Measurements from ENCODE around the gene CLEC5A.
"Not testable (repeated sequence)": the region's sequence is repeated elsewhere in the genome, so short reads cannot be mapped to it uniquely, and the experiment has no call there.

The CLEC5A gene

DNA sequence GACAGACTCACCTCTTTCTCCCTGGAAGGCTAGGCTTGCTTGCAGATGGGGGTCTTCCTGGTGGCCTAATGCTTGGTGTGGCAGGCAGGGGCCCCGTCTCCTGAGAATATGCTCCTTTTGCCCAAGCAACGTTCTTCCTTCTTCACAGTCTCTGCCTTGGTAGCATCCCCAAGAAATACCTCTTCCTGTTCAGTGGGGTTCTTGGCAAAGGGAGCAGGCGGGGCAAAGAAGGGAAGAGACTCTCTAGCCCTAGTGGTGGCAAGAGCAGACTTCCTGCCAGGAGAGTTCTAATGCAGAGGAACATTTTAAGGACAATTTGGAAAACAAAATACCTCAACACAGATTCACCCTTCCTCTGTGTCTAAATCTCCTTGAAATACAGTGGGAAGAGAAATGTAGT is at the start of gene CLEC5A:
Gene CLEC5A (minus strand): TSS at position 179 of the 400 bp plus-strand sequence. CDS start 682 bp downstream, outside the sequence.
- DNase-seq (ENCODE audit: low read depth) = no peak

DNA sequence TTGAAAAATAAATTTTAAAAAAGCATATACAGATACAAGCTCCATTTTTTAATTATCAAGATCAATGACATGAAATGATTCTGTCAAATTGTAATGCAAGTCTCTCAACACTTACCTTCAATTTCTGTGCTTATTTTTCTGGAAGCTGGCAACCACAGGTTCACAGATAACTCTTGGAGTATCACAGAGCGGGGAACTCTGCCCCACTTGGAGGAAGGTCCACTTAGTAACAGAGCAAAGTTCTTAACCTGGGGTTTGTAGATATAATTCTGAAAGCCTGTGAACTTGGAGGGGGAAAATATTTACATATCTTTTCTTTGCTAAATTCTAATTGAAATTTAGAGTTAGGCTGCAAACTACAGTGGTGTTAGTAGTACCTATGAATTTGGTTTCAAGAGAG is 46.6 kb upstream of the CLEC5A start:
- DNase-seq (ENCODE audit: low read depth) = no peak

DNA sequence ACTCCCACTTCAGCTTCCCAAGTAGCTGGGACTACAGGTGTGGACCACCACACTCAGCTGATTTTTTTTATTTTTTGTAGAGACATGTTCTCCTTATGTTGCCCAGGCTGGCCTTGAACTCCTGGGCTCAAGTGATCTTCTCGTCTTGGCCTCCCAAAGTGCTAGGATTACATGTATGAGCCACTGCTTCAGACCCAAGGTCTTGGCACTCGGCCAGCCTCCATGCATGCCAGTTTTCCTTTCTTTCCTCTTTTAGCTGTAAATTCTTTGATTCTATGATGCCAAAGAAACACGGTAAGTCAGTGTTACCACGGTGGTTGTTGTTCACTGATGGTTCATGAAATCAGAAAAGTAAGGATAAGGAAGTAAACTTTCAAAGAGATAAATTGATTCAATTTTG is 45.9 kb upstream of the CLEC5A start:
- no peak for DNase-seq (ENCODE audit: low read depth)

DNA sequence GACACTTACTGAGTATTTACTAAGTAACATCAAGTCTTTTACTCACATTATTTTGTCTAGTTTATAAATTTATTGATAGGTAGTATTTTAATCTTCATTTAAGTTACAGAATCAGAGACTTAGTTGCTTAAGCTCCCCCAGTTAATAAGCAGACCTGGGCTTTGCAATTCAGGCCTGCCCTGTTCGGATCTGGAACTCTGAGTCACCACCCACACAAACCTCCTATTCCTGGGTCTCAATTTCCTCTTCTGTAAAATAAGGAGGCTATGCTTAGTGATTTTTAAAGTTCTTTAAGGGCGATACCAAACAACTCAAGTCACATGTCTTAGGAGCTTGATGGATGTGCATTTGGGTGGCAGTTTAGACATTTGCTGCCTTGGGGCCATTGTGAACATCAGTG is 45.4 kb upstream of the CLEC5A start:
- no peak for DNase-seq (ENCODE audit: low read depth)

DNA sequence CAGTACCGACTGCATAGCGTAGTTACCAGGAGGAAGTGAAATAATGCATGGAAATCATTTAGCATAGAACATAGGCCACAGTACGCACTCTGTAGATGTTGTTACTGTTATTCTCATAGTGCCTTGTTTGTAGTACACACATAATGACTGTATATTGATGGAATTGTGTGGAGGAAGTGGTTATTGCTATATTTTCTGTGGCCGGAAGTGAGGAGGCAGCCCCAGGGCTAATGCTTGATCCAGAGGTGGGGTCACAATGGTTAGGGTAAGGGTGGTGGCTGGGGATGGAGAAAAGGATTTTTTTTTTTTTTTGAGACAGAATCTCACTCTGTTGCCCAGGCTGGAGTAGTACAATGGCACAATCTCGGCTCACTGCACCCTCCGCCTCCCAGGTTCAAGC is 44.4 kb upstream of the CLEC5A start:
- no peak for DNase-seq (ENCODE audit: low read depth)

DNA sequence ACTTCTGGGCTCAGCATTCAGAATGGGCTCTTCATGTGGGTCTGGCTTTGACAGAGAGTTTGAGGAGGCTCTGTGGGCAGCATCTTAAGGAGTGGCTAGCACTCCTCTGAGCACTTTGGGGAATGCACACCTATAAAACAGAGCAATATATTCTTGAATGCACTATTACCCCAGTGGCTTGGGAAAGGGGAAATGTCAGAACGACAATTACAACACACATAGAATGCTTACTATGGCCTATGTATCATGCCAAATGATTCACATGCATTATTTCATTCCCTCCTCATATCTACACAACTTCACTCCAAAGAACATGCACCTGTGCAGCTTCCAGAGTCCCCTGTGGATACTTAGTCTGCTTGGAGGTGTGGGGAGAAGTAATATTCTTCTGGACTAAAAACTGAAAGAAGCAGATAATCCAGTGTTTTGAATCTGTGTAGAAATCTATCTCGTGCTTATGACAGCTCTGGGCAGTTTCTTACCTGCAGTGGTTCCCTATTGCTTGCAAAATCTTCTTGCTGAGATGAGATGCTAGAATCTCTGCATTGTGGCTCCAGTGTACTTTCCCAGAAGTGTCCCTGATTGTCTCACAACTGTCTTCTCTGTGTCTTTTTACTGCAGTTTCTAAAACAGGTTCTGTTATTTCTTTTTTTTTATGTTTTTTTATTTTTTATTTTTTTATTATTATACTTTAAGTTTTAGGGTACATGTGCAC is 43.4 kb upstream of the CLEC5A start:
- no peak for DNase-seq (ENCODE audit: low read depth)

DNA sequence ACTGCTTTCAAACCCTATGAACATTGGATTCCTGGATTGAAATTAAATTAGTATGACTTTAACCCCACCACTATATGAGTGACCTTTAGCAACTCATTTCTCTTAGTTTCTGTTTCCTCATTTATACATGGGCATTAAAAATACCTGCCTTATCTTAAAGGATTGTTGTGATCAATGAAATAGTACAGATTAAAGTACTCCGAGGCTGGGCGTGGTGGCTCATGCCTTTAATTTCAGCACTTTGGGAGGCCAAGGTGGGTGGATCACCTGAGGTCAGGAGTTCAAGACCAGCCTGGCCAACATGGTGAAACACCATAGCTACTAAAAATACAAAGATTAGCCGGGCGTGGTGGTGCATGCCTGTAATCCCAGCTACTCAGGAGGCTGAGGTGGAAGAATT is 41.0 kb upstream of the CLEC5A start:
- DNase-seq (ENCODE audit: low read depth) = not testable (repeated sequence)

DNA sequence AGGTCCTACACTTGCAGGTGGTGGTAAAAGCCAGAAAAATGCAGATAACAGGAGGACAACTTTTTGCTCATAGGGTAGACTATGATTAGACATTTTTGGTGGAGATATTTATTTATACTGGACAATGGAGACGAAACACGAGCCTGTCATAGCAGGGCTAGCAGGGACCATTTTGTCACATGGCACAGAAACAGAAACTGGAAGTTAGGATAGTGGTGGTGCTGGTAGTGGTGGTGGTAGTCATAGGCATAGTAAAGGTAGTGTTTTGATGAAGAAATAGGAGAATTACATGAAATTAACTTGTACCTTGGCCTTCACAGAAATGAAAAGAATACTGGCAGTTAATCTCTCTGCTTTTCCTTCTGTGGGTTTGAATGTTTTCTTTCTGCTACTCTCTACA is 40.1 kb upstream of the CLEC5A start:
- DNase-seq (ENCODE audit: low read depth) = no peak

DNA sequence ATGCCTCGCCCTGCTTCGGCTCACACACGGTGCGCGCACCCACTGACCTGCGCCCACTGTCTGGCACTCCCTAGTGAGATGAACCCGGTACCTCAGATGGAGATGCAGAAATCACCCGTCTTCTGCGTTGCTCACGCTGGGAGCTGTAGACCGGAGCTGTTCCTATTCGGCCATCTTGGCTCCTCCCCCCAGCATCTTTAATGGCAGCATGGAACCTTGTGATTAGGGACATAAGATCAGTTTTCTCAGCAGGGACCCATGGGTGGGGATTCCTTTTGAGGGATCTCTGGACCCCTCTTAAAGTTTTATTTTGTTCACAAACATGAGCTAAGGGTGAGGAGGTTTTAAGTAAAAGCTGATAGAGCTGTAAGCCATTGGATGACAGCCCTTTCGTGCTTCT is 39.2 kb upstream of the CLEC5A start:
- DNase-seq (ENCODE audit: low read depth) = not testable (repeated sequence)

DNA sequence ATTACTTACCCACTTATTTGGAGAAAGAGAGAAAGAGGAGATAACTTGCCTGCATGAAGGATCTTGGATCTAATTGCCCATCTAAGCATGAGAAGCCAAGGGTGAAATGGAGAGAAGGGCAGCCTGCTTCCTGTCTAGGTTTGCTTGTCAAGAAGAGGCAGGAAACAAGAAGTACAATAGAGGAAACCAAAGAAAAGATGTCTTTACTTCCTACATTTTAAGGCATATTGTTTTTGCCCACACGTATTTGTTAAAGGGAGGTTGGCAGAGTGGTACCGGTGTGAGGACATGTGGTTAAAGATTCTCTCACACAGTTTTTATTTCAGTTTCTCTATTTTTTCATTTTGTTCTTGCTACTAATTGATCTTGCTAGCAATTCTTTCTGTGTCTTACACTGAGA is 32.8 kb upstream of the CLEC5A start:
- DNase-seq (ENCODE audit: low read depth) = no peak

DNA sequence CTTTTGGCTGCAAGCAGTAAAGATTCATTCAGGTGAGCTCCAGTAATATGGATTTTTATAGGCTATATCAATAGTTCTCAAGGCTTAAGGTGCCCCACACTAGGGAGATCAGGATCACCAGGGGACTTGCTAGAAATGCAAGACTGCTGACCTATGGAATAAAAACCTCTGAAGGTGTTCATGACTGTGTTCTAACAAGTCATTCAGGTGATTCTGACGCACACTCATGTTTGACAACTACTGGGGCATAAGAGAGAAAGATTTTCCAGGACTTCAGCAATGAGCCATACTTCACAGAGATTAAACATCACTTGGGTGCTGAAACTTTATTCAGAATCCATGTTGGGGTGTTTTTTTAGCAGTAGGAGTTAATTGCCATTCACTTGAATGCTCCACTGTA is 31.6 kb upstream of the CLEC5A start:
- no peak for DNase-seq (ENCODE audit: low read depth)

DNA sequence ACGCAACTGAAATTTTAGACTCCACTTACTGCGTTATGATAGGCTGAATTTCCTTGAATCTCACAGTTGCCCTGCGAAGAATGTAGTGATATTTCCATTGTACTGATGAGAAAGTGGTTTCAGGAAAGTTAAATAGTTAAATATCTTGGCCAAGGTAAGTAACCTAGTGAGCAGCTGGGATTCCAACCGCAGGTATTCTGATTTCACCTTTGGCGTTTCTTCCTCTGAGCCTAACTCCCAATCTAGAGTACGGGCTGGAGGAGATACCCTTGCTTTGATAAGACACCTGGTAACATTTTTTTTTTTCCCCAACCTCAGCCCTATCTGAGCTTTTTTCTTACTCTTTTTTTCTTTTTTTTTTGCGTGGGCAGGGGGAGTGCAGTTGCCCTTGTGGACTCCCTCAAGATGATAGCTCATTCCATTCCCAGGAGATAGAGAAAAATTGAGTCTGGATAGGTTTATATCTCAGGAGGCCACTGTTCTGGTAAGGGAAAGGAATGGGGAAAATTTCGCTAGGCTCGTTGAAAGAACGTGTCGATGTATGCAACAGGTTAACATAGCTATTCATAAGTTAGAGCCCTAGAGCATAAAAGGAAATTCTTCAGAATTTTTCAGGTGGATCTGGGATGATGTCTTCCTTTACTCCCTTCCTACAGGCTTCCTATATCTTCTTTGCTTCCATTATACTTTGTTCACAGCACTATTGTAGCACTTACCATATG is 29.9 kb upstream of the CLEC5A start:
- DNase-seq (ENCODE audit: low read depth) = no peak

DNA sequence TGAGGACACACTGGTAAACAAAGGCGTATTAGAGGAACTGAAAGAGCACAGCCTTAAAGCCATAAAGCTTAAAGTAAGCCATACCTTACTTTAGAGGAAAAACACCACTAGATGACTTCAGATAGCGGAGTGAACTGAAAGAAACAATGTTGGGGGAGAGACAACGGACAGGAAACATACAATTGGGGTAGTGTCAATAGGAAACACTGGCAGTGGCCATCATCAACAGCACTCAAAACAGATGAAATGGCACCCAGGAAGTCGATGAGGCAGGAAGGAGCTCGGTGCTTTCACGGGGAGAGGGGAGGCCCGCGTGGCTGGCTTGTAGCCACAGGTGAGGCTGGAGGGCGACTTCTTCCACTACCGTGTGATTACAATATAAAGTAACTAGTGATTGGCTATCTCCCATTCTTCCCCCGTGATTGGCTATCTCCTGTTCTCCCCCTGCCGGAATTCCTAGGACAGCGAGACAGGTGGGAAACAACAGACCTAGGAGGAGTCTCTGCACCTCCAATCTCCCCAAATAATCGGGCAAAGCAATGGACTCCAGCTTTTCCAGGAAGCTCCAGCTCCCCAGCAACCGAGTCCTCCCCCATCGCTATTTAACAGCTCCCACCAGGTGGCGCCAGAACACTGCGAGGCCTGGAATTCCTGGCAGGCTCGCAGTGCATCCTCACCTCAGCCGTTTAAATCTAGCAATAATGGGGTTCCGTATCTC is 29.2 kb upstream of the CLEC5A start:
- DNase-seq (ENCODE audit: low read depth) = peak; percentile 26

DNA sequence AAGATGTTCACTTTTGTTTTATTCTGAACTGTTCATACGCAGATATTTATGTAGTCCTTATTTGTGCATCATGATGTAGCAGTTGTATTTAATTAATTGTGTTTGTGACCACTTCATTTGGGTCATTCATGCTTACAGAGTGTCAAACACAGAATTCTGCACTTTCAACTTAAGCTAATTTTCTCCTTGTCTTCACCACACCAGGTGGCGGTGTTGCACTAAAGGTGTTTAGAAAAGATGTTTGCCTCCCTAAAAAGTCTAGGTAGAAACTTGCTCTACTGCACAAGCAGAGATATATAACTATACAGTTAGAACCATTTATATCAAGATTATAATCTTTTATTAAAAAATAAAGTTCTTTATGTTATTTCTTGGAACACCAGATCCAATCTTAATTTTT is 28.1 kb upstream of the CLEC5A start:
- no peak for DNase-seq (ENCODE audit: low read depth)

DNA sequence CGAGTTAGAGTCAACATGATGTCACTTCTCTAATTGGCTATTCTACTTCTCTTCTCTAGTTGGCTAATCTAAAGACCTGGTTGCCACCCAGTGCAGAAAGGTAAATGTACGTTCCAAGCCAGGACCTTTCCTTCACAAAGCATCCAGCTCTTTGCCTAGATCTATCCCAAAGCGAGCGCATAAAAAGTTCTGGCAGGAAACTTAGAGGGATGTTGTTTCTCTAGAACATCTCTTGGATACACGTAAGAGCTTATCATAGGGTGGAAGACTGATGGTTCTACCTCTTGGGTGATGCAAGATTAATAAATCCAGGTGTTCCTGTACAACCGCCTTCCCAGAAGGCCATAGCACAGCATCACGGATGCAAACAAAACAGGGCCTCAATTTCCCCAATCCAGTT is 26.9 kb upstream of the CLEC5A start, which contains the start of gene TAS2R38:
Gene TAS2R38 (minus strand): TSS at position 101 of the 400 bp plus-strand sequence. CDS start 84 bp downstream, at position 17.
- no peak for DNase-seq (ENCODE audit: low read depth)

DNA sequence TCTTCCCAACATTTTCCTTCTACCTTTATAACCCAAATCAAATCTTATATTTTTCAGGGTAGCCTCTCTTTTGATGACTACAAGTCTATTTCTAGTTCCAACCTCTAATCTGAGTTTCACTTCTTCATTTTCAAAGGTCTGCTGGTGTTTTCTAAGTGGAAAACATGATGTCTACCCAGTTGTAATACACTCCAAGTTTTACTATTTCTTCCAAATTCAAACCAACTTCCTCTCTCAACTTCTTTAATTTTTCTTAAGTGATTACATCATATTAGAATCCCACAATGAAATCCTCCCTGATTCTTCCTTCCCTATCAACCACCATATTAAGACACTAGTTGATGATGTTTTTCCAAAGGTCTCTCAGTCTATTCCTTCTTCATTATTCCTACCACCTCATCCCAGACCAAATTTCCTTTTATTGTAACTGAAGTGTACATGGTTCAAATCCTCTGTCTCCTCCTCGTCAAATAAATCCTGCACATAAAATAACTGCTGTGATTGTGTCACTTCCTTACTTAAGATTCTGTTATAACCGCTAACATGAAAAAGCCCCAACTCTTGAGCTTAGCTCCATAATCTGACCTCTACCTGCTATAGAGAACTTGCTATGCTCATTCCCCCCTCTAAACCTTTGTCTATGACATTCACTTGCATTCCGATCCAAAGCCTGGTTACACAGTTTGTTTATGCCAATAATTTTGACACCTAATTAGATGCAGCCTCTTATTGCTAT is 14.1 kb upstream of the CLEC5A start:
- no peak for DNase-seq (ENCODE audit: low read depth)

DNA sequence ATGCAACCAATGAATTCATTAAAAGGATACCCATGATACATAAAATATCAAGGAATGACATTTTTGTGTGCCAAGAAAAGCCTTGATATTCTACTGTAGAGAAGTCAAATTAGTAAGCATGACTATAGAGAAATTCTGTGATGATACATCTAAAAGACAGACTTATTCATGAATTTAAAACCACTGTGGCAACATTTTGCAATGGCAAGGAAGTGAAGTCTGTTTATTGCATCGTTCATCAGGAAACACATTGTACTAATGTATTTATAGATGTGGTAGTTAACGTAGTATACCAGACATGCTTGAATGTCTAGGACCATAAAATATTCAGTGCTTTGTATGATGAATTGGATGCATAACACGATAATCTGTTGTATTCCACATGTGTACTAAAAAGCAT is 9.3 kb upstream of the CLEC5A start:
- DNase-seq (ENCODE audit: low read depth) = no peak

DNA sequence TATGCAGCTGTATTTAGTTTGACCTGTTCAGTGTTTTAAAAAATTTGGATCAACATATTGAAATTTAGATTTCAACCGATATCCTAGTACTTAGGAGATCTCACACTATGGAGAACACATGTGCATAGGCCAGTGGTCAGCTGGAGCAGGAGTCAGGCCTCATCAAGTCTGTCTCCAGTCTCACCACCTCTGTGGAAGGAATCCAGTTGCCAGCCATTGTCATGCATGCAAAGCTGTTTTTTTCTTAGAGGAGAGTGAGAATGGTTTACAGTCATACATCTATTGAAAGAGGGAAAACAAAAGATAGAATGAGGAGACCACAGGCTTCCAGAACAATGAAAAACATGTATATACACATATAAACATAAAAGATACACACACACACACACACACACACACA is 7.6 kb upstream of the CLEC5A start:
- no peak for DNase-seq (ENCODE audit: low read depth)

DNA sequence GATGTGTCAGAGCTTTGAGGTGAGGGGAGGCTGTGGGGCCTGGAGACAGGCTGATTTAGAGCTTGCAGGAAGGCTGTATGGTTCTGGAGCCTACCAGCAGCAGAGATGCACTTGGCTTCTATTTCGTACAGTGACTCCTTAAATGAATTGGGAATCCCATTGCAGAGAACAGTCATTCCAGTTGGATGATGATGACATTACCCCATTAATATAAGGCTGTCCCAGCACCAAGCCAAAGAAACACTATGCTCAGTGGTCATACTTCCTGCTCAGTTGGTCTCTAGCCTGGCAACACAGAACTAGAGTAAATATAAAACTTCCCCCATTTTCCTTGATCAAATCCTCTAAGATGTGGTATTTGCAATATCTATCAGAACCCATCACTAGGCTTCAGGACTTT is 5.7 kb upstream of the CLEC5A start:
- no peak for DNase-seq (ENCODE audit: low read depth)

DNA sequence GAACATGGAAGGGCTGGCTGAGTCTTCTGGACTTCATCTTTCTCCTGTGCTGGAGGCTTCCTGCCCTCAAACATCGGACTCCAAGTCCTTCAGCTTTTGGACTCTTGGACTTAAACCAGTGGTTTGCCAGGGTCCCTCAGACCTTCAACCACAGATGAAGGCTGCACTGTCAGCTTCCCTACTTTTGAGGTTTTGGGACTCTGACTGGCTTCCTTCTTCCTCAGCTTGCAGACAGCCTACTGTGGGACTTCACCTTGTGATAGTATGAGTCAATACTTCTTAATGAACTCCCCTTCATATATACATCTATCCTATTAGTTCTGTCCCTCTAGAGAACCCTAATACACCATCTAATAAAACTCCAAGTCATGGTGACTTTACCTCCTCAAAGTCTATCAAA is 4.0 kb upstream of the CLEC5A start:
- DNase-seq (ENCODE audit: low read depth) = no peak

DNA sequence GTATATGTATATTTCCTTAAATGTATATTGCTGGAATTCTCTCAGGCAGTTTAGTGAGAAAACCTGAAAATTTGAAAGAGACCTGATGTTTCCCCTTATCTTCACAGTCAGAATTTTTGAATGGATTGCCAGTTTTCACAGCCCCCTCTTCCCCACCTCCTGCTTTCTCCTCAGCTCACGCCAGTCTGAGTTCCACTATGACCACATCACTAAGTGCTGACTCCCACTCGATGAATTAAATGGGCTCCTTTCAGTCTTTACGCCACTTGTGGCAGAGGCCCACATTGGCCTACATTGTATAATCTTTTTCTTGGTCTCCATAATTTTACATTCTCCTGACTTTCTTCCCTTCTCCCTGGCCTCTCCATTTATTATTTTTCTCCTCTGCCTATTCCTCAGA is 3.1 kb upstream of the CLEC5A start:
- DNase-seq (ENCODE audit: low read depth) = no peak

DNA sequence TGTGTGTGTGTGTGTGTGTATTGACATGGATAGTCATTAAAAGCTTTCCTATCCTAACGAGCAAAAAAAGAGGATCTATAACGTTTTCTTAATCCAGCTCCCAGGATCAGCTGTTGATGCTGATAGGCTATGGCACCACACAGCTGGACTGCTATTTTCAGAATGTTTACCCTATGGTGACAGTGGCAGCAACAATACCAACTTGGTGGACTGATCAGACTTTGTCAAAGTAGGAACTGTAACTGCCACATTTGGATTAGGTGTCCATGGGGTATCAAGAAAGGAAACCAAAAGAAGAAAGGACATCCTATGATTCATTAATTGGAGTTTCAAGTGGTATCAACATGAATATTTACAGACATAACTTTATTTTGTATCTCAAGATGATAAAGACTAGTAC is 2.7 kb upstream of the CLEC5A start:
- no peak for DNase-seq (ENCODE audit: low read depth)
